Fibroblast of villous mesenchyme (primary cell): ENCODE measurements around the gene UPK1B. TPM values are rescaled to one million over a fixed set of nuclear protein-coding genes. Genes with fewer than 3 reads are reported as not detected.

Source experiments
- DNase-seq: peaks from one replicate; pipeline ENCODE4 v3.0.0-alpha.2; 2010; ENCODE audit warnings: low read depth
- H3K4me3 ChIP-seq: 2 replicates; pipeline ENCODE4 v1.5.1; 2011; ENCODE audit warnings: low read depth, mild to moderate bottlenecking, low read length
- CTCF ChIP-seq: IDR thresholded peaks from 2 replicates; pipeline ENCODE4 v1.5.1; 2012; ENCODE audit warnings: low read depth, mild to moderate bottlenecking, low read length; ENCODE audit not compliant: insufficient read depth
- total RNA-seq: library from RNA; depleted of rRNA; stranded (reverse); fragments of >200 nt; gene quantifications from 2 replicates; pipeline ENCODE4 v1.2.3, GENCODE V29; 2012

UPK1B gene
- total RNA-seq, 1 donor = 2.2 TPM

GRCh38 chr3:119245778-119246177 is 72.4 kb downstream of the UPK1B start:
- TF ChIP-seq CTCF = no peak
- no peak overlapping the region for H3K4me3 ChIP-seq
- DNase-seq = no peak

Other genes starting within 250 kb of the UPK1B start
- under 0.01 TPM in 1 of 2 replicates, not detected in the other for gene IGSF11, start 138.8 kb upstream of the UPK1B start, total RNA-seq
- gene TEX55, start 27.4 kb upstream of the UPK1B start, total RNA-seq = not detected in 2 replicates
- 28.3 and 47.5 TPM in 2 replicates for gene B4GALT4, start 67.3 kb downstream of the UPK1B start, total RNA-seq
- gene ARHGAP31, start 120.8 kb downstream of the UPK1B start, total RNA-seq = 15.1 and 15.5 TPM in 2 replicates